Liver (tissue), 2 donors: ENCODE measurements around the gene OSBPL1A.

Source experiments
- CTCF ChIP-seq: fragments of 150-350 bp; IDR thresholded peaks from 2 replicates; pipeline ENCODE4 v1.5.1; 2017; ENCODE audit warnings: improper control_type of control experiment, low read depth, low read length; ENCODE audit not compliant: missing input control
- FOXA1 ChIP-seq: IDR thresholded peaks from 2 replicates; pipeline ENCODE4 v1.6.1; 2016; ENCODE audit warnings: antibody characterized with exemption
- YY1 ChIP-seq: IDR thresholded peaks from 2 replicates; pipeline ENCODE4 v1.6.1; 2016; ENCODE audit warnings: antibody characterized with exemption, mild to moderate bottlenecking
- donor health status: healthy.

DNA sequence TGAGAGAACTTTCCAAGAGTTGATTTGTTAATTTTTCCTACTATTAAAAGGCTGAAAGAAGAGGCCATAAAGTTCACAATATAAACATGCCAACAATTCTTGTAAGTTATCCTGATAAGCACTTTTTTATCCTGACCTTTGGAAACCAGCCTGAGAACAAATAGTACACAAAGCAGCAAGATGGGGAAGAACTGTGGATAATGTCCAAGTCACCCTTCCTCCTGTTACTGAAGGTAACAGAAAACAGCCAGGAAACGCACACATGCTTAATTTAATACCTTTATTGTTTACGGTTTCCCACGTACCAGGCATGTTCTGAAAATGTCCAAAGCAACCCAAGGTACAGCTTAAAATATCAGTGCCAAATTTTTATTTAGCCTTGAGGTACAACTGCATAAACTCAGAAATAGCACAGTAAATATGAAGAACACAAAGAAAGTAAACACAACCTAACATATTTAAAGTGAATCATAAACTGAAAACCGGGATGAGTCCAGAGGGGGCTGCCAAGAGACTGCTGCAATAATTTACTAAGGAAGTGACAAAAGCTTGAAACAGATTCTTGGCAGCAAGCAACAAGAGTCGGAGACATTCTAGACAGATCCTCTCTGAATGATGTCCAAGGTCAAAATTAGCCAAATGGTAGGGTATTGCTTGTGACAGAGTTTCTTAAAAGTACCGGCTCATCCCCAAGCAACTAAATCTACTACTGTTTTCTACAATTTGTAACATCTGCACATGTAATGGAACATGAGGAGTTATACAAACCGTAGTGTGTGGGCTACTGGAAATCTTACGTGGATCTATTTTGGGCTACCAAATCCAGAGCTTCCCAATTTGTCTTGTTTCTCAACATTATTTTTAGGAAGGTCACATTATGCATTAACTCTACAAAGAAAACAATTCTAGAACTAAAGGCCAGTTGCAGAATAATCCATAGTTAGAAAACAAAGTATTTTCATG lies 165.6 kb downstream of the OSBPL1A start:
- peak; percentile 72 for TF ChIP-seq YY1
- TF ChIP-seq CTCF, result no peak
- no peak for TF ChIP-seq FOXA1
